ENCODE measurements around the gene POLR3A. TPM values are rescaled to one million over a fixed set of nuclear protein-coding genes. Genes with fewer than 3 reads are reported as not detected.

Gene POLR3A
- total RNA-seq, 4 donors from 2014 or later: 8.3 to 13.5 (median 12.0) TPM

GRCh38 chr10:77975086-77975666 is 54.1 kb downstream of the POLR3A start:
- Histone ChIP-seq H3K36me3 (peaks cover 16 to 53% (median 31%) of the 10 kb centered on the region in 3 donors), H3K9me3 (no peaks in the 10 kb centered on the region), H3K4me1 (peaks cover 0 to 24% (median 0%) of the 10 kb centered on the region in 3 donors), H3K27me3 (no peaks in the 10 kb centered on the region), H3K27ac (peak overlapping the region in 1 of 4 donors; percentile 4), H3K4me3 (no peak overlapping the region)
- no peak for TF ChIP-seq POLR2A (IDR thresholded peaks at IDR 0.05)
- no peak for TF ChIP-seq CTCF (IDR thresholded peaks at IDR 0.05)
- no peak for DNase-seq
- 81 to 89% methylated on average over 9 of the region's 9 CpGs for WGBS, 2 donors
- intact Hi-C loops (cut with DNase I): loop anchor here (10.0 kb wide), 1 partner anchor 130 kb away; no protein-coding TSS in a partner anchor

DNA sequence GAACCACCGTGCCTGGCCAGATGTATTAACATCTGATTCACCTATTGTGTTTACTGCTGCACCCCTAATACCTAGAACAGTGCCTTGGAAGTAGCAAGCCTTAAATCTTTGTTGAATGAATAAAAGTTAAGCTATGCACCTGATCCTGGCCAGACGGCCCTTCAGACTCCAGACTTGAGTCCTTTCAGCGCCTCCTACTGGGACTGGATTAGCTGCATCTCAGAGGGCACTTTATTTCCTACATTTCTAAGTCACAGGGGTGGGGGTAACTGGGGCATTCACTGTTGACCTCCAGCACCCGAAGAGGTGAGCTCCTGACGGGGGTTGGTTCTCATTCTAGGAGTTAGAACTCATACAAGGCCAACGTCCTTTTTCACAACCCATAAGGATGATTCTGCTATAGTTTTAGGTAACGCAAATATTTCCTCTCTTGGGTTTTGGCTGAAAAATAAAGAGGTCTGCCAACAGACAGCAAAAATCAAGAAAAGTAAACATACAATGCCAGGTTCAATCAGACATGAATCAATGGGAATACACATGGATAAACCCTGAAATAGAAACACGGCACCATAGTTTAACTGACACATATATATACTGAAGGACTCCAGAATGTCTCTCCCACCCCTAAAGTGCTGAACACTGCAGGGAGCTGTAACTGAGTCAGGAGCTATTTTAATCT is 54.8 kb downstream of the POLR3A start:
- WGBS, 2 donors: 62 to 63% methylated on average over 8 of the region's 8 CpGs
- Histone ChIP-seq H3K4me3 (no peak overlapping the region), H3K4me1 (peaks cover 0 to 24% (median 0%) of the 10 kb centered on the region in 3 donors), H3K27ac (peak overlapping the region in 2 of 4 donors; percentile 32 to 39), H3K36me3 (peaks cover 10 to 46% (median 24%) of the 10 kb centered on the region in 3 donors), H3K27me3 (no peaks in the 10 kb centered on the region), H3K9me3 (no peaks in the 10 kb centered on the region)
- TF ChIP-seq CTCF (IDR thresholded peaks at IDR 0.05) (peak in 4 of 6 experiments; percentile 17 to 59 (median 46)), POLR2A (IDR thresholded peaks at IDR 0.05) (no peak)
- intact Hi-C loops (cut with DNase I): loop anchor here (10.0 kb wide), 1 partner anchor 130 kb away; no protein-coding TSS in a partner anchor
- no peak for DNase-seq

GRCh38 chr10:77973276-77973675 is 56.0 kb downstream of the POLR3A start:
- Histone ChIP-seq H3K9me3 (no peaks in the 10 kb centered on the region), H3K4me1 (peaks cover 0 to 24% (median 3%) of the 10 kb centered on the region in 3 donors), H3K36me3 (peaks cover 5 to 34% (median 13%) of the 10 kb centered on the region in 3 donors), H3K27me3 (no peaks in the 10 kb centered on the region), H3K4me3 (no peak overlapping the region), H3K27ac (peak overlapping the region in 2 of 4 donors; percentile 44 to 78)
- intact Hi-C loops (cut with DNase I): loop anchor here (10.0 kb wide), 1 partner anchor 128 kb away; no protein-coding TSS in a partner anchor
- DNase-seq: no peak
- WGBS, 2 donors: 82% methylated on average over 5 of the region's 5 CpGs
- TF ChIP-seq CTCF (IDR thresholded peaks at IDR 0.05): no peak
- TF ChIP-seq POLR2A (IDR thresholded peaks at IDR 0.05): no peak

GRCh38 chr10:77972148-77972547 is 57.2 kb downstream of the POLR3A start:
- H3K9me3 ChIP-seq: no peaks in the 10 kb centered on the region
- H3K4me3 ChIP-seq: no peak overlapping the region
- peaks cover 3 to 22% (median 3%) of the 10 kb centered on the region in 3 donors for H3K36me3 ChIP-seq
- H3K27ac ChIP-seq: peak overlapping the region; percentile 18 to 79 (median 60)
- intact Hi-C loops (cut with DNase I): loop anchor here (10.0 kb wide), 1 partner anchor 127 kb away; no protein-coding TSS in a partner anchor
- no peaks in the 10 kb centered on the region for H3K27me3 ChIP-seq
- 76 to 77% methylated on average over 5 of the region's 5 CpGs for WGBS, 2 donors
- TF ChIP-seq CTCF (IDR thresholded peaks at IDR 0.05): no peak
- TF ChIP-seq POLR2A (IDR thresholded peaks at IDR 0.05): no peak
- H3K4me1 ChIP-seq: peaks cover 0 to 24% (median 3%) of the 10 kb centered on the region in 3 donors
- no peak for DNase-seq

DNA sequence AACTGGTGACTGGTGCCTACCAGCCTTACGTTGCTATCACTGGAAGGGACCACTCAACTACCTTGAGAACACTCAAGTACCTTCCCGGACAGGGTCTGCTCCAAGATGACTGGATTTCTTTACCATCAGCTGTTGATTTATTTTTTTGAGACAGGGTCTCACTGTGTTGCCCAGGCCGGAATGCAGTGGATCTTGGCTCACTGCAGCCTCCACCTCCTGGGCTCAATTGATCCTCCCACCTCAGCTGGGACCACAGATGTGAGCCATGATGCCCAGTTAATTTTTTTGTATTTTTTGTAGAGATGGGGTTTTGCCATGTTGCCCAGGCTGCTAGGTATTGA is 57.5 kb downstream of the POLR3A start:
- no peak for DNase-seq
- Histone ChIP-seq H3K4me3 (no peak overlapping the region), H3K27ac (peak overlapping the region; percentile 43 to 87 (median 78)), H3K36me3 (peaks cover 0 to 18% (median 0%) of the 10 kb centered on the region in 3 donors), H3K9me3 (no peaks in the 10 kb centered on the region), H3K27me3 (no peaks in the 10 kb centered on the region), H3K4me1 (peaks cover 0 to 24% (median 3%) of the 10 kb centered on the region in 3 donors)
- WGBS, 2 donors: 83 to 92% methylated on average over 2 to 3 of the region's 3 CpGs
- no peak for TF ChIP-seq CTCF (IDR thresholded peaks at IDR 0.05)
- no peak for TF ChIP-seq POLR2A (IDR thresholded peaks at IDR 0.05)
- intact Hi-C loops (cut with DNase I): loop anchor here (10.0 kb wide), 1 partner anchor 127 kb away; no protein-coding TSS in a partner anchor

Measured in esophagus squamous epithelium (tissue), 5 donors.